Adrenal gland (tissue), 12 donors: ENCODE measurements around the gene STING1. TPM values are rescaled to one million over a fixed set of nuclear protein-coding genes. Genes with fewer than 3 reads are reported as not detected.
"Not testable (repeated sequence)": the region's sequence is repeated elsewhere in the genome, so short reads cannot be mapped to it uniquely, and the experiment has no call there.

Experiments
- DNase-seq, 7 donors: peaks; one replicate each; pipeline ENCODE4 v3.0.0-alpha.2; 2019 to 2020
- H3K27ac ChIP-seq, 5 donors: fragments of 200-600 bp; sonication (generic) in 4 of 5; 1 replicate in 3 of 5; 2 replicates in 2 of 5; pipeline versions ENCODE4 v1.5.1 to v1.8.0; 2016 to 2020; ENCODE audit warnings: mild to moderate bottlenecking in 1 of 5
- H3K27me3 ChIP-seq: fragments of 200-600 bp; 2 replicates; pipeline ENCODE4 v1.8.0; 2021
- H3K36me3 ChIP-seq, 2 donors: fragments of 200-600 bp; replicated peaks in 1 of 2; 1 replicate in 1 of 2; 2 replicates in 1 of 2; pipeline versions ENCODE4 v1.5.1 to v1.8.0; 2018 to 2022
- H3K4me1 ChIP-seq, 2 donors: fragments of 200-600 bp; replicated peaks in 1 of 2; 1 replicate in 1 of 2; 2 replicates in 1 of 2; pipeline versions ENCODE4 v1.5.1 to v1.8.0; 2018 to 2021
- H3K4me3 ChIP-seq, 4 donors: fragments of 200-600 bp; sonication (generic) in 3 of 4; one replicate each; pipeline ENCODE4 v1.5.1; 2016 to 2018
- H3K9me3 ChIP-seq, 3 donors: fragments of 200-600 bp; sonication (generic) in 1 of 3; replicated peaks in 1 of 3; 1 replicate in 2 of 3; 2 replicates in 1 of 3; pipeline versions ENCODE4 v1.5.1 to v1.8.0; 2016 to 2021
- CTCF ChIP-seq, 6 experiments: fragments of 450-650 bp in 4 of 6; fragments of 200-600 bp in 2 of 6; sonication (generic) in 1 of 6; IDR thresholded peaks; 1 replicate in 5 of 6; 2 replicates in 1 of 6; pipeline versions ENCODE4 v1.5.1 to v1.8.0; 2016 to 2021; ENCODE audit warnings: antibody characterized with exemption in 6 of 6, mild to moderate bottlenecking in 2 of 6, moderate library complexity in 1 of 6
- POLR2A ChIP-seq, 2 donors: fragments of 450-650 bp; IDR thresholded peaks; one replicate each; pipeline ENCODE4 v1.6.1; 2017; ENCODE audit warnings: antibody characterized with exemption in 2 of 2, mild to moderate bottlenecking in 2 of 2, moderate library complexity in 1 of 2
- WGBS, 4 donors: extraction: QIAGEN DNeasy Blood & Tissue Kit in 2 of 4; methylation state at CpG; one replicate each; pipeline versions ENCODE4 v1.1.5 to v1.1.7; 2013 to 2017; 5-methylcytosine and 5-hydroxymethylcytosine counted together
- intact Hi-C, 2 donors: fragments of 100-400 bp; cut with DNase I; formaldehyde crosslinking; loops; one replicate each; pipeline versions ENCODE4 v1.14.1 to v1.15.0; 2022 to 2023
- polyA plus RNA-seq, 3 donors: library from polyadenylated mRNA; stranded (reverse); fragments of 200-250 nt in 2 of 3; fragments of 350-450 nt in 1 of 3; fragmentation: Illumina TruSeq in 1 of 3; extraction: RNeasy Lipid Tissue Mini Kit (QIAGEN cat#74804) in 1 of 3; gene quantifications; one replicate each; pipeline ENCODE4 v1.2.3, GENCODE V29; 2013 to 2014
- total RNA-seq, 9 donors: library from RNA; depleted of rRNA in 4 of 9; stranded (reverse); fragments of >200 nt in 4 of 9; fragments of 120-200 nt in 1 of 9; fragmentation: NEBNext Ultra II Directional in 1 of 9; extraction: Animal tissue kit (Norgen Biotek cat#: 25700) in 1 of 9; gene quantifications; one replicate each; pipeline versions ENCODE4 v1.1.0 to v1.2.4, GENCODE V29; 2013 to 2023
- donor health status: healthy with polysubstance abuse.
- donor health status: Bipolar disorder and iron deficiency.
- donor health status: DM: yes; HTN: yes; CAD: no.
- donor health status: DM: no; HTN: no; CAD: no.
- donor health status: DM: no; HTN: no; CAD: no.
- donor health status: DM: yes; HTN: yes; CAD: no.

The STING1 gene
- total and polyA plus RNA-seq, 12 donors: 10.9 to 63.9 (median 32.4) TPM

GRCh38 chr5:139517683-139518564, 35.4 kb upstream of the STING1 start:
- Histone ChIP-seq H3K4me1 (peaks cover 4% of the 10 kb centered on the region in 2 donors), H3K36me3 (no peaks in the 10 kb centered on the region), H3K27me3 (no peaks in the 10 kb centered on the region), H3K9me3 (no peaks in the 10 kb centered on the region), H3K4me3 (peak overlapping the region in 3 of 4 donors; percentile 26 to 58 (median 38)), H3K27ac (peak overlapping the region in 4 of 5 donors; percentile 71 to 91 (median 74))
- peak; percentile 86 to 96 (median 93) for DNase-seq
- 5 to 10% (median 6%) methylated on average over 35 to 56 of the region's 56 CpGs for WGBS, 4 donors
- TF ChIP-seq POLR2A (IDR thresholded peaks at IDR 0.05) (peak; percentile 42 to 58), CTCF (IDR thresholded peaks at IDR 0.05) (peak; percentile 78 to 98 (median 96))
- intact Hi-C loops: no loop called here

GRCh38 chr5:139514486-139514856, 31.9 kb upstream of the STING1 start:
- no peak for DNase-seq
- no peaks in the 10 kb centered on the region for H3K9me3 ChIP-seq
- H3K27me3 ChIP-seq: no peaks in the 10 kb centered on the region
- H3K4me3 ChIP-seq: no peak overlapping the region
- intact Hi-C loops: loop anchor here (5.0 kb wide), 1 partner anchor 92 kb away; no protein-coding TSS in a partner anchor
- no peak overlapping the region for H3K27ac ChIP-seq
- WGBS, 4 donors: 70 to 87% (median 79%) methylated on average over 2 of the region's 2 CpGs
- TF ChIP-seq CTCF (IDR thresholded peaks at IDR 0.05): no peak
- TF ChIP-seq POLR2A (IDR thresholded peaks at IDR 0.05): no peak
- H3K36me3 ChIP-seq: no peaks in the 10 kb centered on the region
- peaks cover 4% of the 10 kb centered on the region in 2 donors for H3K4me1 ChIP-seq

GRCh38 chr5:139513852-139514485, 31.4 kb upstream of the STING1 start:
- no peak for DNase-seq
- intact Hi-C loops: loop anchor here (5.0 kb wide), 1 partner anchor 92 kb away; no protein-coding TSS in a partner anchor
- TF ChIP-seq POLR2A (IDR thresholded peaks at IDR 0.05): no peak
- no peak for TF ChIP-seq CTCF (IDR thresholded peaks at IDR 0.05)
- H3K27me3 ChIP-seq: no peaks in the 10 kb centered on the region
- peaks cover 4% of the 10 kb centered on the region in 2 donors for H3K4me1 ChIP-seq
- WGBS, 4 donors: 74 to 91% (median 85%) methylated on average over 6 of the region's 6 CpGs
- no peak overlapping the region for H3K4me3 ChIP-seq
- no peaks in the 10 kb centered on the region for H3K36me3 ChIP-seq
- H3K27ac ChIP-seq: no peak overlapping the region
- no peaks in the 10 kb centered on the region for H3K9me3 ChIP-seq

GRCh38 chr5:139513434-139513833, 30.9 kb upstream of the STING1 start:
- WGBS, 4 donors: 77 to 88% (median 79%) methylated on average over 4 to 5 of the region's 5 CpGs
- not testable (repeated sequence) for H3K4me3 ChIP-seq, H3K36me3 ChIP-seq, H3K27me3 ChIP-seq, H3K9me3 ChIP-seq, H3K4me1 ChIP-seq, H3K27ac ChIP-seq
- peak; percentile 70 to 93 (median 76) for DNase-seq
- peak; percentile 39 to 79 (median 68) for TF ChIP-seq CTCF (IDR thresholded peaks at IDR 0.05)
- intact Hi-C loops: loop anchor here (5.0 kb wide), 1 partner anchor 91 kb away; no protein-coding TSS in a partner anchor
